ACHN (cell line): ENCODE results near the gene NOTUM.
"Not testable (repeated sequence)": the region's sequence is repeated elsewhere in the genome, so short reads cannot be mapped to it uniquely, and the experiment has no call there.

ENCODE experiments used
- DNase-seq: peaks from one replicate; pipeline ENCODE4 v3.0.0-alpha.2; 2015
- in situ Hi-C: cut with HindIII; loops from 2 replicates; pipeline ENCODE4 v1.10.0; 2017; ENCODE audit warnings: low sequenced_read_pairs, low pct_ligation_motif_present, low pct_unique_long_range_greater_than_20kb

The NOTUM gene

DNA sequence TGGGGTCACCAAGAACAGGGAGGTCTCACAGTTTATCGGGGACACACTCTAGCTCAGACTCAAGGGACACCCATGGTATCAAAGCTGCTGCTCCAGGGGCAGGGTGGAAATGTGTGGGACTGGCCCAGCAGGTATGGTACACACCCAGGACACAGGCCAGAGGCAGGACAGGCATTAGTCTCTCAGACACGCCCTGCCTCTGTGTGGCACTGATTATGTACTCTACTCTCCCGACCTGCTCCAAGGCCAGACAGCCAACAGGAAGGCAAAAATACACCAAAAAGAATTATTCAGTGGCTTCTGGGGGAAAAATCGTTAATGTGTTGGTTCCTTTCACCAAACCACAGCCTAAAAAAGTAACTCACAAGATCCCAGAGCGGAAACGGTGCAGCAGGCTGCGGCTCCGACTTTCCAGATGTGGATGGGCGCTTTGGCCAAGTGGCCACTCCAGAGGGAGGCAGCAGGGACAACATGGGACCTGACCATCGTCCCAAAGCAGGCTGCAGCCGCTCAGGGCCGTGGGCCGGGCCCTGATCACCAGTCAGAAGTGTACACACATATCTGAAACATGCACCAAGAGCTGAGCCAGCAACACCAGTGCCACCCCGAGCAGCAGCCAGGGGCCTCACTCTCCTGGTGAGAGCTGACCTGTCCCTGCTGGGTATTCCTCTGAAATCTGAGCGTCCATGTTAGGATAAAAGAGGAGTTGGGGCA is 42.0 kb downstream of the NOTUM start:
- in situ Hi-C loops, result no loop called here

GRCh38 chr17:81918333-81918669 is 42.7 kb downstream of the NOTUM start:
- in situ Hi-C loops, DNase-seq: not testable (repeated sequence)

More for the DNA sequence above, 42.0 kb downstream of the NOTUM start:
- DNase-seq, result no peak

DNA sequence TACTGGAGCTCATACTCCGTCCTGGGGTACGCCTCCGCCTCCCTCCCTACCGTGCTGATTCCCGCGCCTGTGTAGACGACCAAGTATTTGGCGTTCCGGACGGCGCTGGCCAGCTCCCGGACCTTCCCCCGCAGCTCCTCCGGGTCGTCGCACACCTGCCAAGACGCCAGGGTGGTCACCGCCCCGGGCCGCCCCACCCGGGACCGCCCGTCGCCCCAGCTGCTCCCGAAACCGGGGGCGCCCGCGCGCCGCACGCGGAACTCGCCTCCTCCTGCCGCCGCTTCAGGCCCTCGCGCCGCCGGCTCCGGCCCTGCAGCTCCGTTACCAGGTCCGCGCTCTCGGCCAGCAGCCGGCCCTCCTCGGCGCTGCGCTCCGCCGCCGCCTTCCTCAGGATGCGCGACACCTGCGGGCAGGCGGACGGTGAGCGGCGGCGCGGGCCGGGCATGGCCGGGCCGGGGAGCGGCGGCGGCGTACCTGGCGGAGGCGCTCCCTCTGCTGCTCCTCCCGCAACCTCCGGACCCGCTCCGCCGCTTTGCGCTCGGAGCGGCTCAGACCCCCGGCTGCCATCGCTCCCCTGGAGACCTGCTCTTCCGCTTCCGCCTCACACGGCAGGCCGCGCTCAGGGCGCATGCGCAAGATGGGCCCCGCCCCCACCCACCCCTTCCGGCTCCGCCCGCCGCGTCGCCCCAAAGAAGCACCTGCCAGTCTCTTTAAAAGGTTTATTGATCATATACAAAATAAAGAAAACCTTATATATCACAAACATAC is 43.2 kb downstream of the NOTUM start, which contains the start of gene SIRT7:
TSS of gene SIRT7 (minus strand) at position 612 of the 768 bp plus-strand sequence. CDS start at position 567, 45 bp downstream.
- in situ Hi-C loops, result no loop called here

GRCh38 chr17:81916234-81917001 is 44.6 kb downstream of the NOTUM start:
- in situ Hi-C loops, result no loop called here
- DNase-seq, result peak; percentile 81

More for the DNA sequence above, 43.2 kb downstream of the NOTUM start, which contains the start of gene SIRT7:
- DNase-seq, result peak; percentile 80

- in situ Hi-C loops, result no loop called here
- DNase-seq, result no peak
Observed at GRCh38 chr17:81915331-81915730, 45.7 kb downstream of the NOTUM start.

DNA sequence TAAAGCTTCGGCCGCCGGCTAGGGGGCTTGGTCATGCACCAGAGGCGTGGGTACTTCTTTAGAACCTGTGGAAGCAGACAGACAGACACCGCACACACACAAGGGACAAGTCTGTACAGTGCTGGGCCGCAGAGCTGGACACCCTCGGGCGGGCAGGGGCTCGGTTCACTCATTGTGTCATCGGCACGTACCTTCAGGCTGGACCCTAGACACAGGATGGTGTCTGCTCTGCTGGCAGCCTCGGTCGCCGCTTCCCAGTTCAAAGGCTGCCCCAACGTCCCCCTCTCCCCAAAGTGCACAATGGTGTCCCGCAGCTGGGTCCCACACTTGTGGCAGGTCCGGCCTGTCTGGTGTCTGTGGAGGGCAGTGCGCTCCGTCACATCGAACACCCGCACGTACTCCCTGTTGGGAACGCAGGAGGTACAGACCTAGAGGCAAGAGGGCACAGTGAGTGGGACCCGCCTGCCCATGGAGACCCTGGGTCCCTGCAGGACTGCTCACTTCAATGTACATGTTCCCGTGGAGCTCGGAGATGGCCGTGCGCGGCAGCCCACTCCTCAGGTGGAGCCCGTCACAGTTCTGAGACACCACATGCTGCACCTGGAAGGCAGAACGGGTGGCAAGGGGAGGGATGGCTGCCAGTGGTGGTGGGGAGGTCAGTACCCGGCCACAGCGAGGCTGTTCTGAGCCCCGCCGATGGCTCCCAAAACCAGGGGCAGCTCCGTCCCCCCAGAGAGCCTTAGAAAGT is 46.7 kb downstream of the NOTUM start:
- DNase-seq, result no peak
- in situ Hi-C loops, result no loop called here

- no peak for DNase-seq
- in situ Hi-C loops, result no loop called here
Observed at GRCh38 chr17:81913394-81914102, 47.4 kb downstream of the NOTUM start.

- no peak for DNase-seq
Observed at GRCh38 chr17:81912441-81913309, 48.3 kb downstream of the NOTUM start.

DNA sequence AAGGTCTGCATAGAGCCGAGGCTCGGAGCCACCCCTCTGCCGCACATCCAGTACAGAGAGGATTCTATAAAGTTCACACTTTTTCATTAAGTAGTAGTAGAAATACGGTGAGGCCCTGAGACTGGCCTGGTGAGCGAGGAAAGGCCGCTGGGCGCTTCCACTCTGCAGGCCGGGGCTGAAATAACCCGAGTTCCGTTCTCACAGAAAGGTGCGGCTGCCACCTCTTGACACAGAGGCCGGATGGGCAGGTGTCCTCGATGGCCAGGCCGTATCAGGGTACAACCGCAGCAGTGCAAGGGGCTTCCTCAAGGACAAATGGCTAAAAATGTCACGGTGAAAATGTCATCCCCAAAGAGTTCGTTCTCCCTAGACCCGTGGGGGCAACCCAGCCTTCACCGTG is 49.0 kb downstream of the NOTUM start:
- in situ Hi-C loops, result no loop called here
- DNase-seq, result no peak

More at GRCh38 chr17:81912441-81913309, 48.3 kb downstream of the NOTUM start:
- in situ Hi-C loops, result no loop called here

GRCh38 chr17:81911277-81911961 is 49.6 kb downstream of the NOTUM start, which contains the start of gene PCYT2:
Gene PCYT2 (minus strand): TSS chr17:81911399. CDS start chr17:81911355, 44 bp downstream.
- DNase-seq, result peak; percentile 85
- in situ Hi-C loops, result no loop called here

DNA sequence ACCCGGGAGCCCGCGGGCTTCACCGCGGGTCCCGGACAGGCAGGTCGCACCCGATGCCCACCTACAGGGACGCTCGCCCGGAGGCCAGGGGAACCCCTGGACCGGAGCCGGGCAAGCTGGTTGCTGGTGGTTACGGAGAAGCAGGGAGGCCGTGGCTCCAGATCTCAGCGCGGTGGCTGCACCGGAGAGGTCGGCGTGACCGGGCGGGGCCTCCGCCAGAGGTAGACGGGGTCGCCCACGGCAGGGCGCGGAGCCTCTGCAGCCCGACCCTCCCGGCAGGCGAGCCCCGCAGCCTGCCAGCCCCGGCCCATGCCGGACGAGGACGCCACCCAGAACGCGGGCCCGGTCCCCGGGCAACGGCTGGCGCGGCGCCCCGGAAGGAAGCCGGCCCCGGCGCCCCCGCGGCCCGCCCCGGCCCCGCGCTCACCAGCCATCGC is 50.1 kb downstream of the NOTUM start:
- peak; percentile 15 for DNase-seq

GRCh38 chr17:81909966-81910839 is 50.8 kb downstream of the NOTUM start:
- in situ Hi-C loops, result no loop called here
- DNase-seq, result no peak

More for the DNA sequence above, 50.1 kb downstream of the NOTUM start:
- in situ Hi-C loops, result no loop called here

DNA sequence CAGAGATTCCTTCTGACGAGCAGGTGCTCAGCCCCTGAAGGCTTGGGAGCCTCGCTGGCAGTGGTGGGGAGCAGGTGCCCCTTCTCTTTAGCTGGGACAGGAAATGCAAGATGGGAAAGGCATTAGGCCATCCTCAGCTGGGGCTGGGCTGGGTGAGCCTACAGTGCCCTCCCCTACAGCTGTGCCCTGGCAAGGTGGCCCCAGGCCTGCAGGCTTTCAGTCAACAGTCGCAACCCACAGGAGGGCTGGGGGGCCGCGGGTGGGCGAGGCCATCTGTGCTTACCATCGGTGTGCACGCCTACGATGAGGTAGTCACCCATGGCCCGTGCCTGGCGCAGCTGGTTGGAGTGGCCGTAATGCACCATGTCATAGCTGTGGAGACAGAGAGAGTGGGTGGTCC is 51.8 kb downstream of the NOTUM start:
- DNase-seq, result no peak
- in situ Hi-C loops, result no loop called here

- in situ Hi-C loops, result no loop called here
- DNase-seq, result no peak
Observed at GRCh38 chr17:81908793-81909192, 52.2 kb downstream of the NOTUM start.
